Loucy (cell line): Measurements from ENCODE around the gene OR1S1.
"Not testable (repeated sequence)": the region's sequence is repeated elsewhere in the genome, so short reads cannot be mapped to it uniquely, and the experiment has no call there.

Source experiments
- H2AFZ ChIP-seq: fragments of 200-600 bp; sonication (generic); 2 replicates; pipeline ENCODE4 v1.6.0; 2016; ENCODE audit warnings: antibody characterized with exemption, mild to moderate bottlenecking, low read length, moderate library complexity
- H3F3A ChIP-seq: fragments of 200-600 bp; 2 replicates; pipeline ENCODE4 v1.6.0; 2016; ENCODE audit warnings: antibody characterized with exemption, low read depth, mild to moderate bottlenecking
- H3K27me3 ChIP-seq: fragments of 200-600 bp; sonication (generic); 2 replicates; pipeline ENCODE4 v1.6.1; 2014; ENCODE audit warnings: low read length, mild to moderate bottlenecking; ENCODE audit not compliant: insufficient read depth, poor library complexity, severe bottlenecking
- H3K36me3 ChIP-seq: fragments of 200-600 bp; sonication (generic); 2 replicates; pipeline ENCODE4 v1.6.1; 2016; ENCODE audit warnings: low read length; ENCODE audit not compliant: insufficient read depth
- H3K4me1 ChIP-seq: fragments of 200-600 bp; sonication (generic); 2 replicates; pipeline ENCODE4 v1.5.1; 2014; ENCODE audit warnings: low read length, mild to moderate bottlenecking; ENCODE audit not compliant: insufficient read depth, poor library complexity, severe bottlenecking
- H3K4me2 ChIP-seq: fragments of 200-600 bp; sonication (generic); 2 replicates; pipeline ENCODE4 v1.6.0; 2014; ENCODE audit warnings: antibody characterized with exemption, low read length, low read depth, mild to moderate bottlenecking; ENCODE audit not compliant: poor library complexity, severe bottlenecking
- H3K4me3 ChIP-seq: fragments of 200-600 bp; sonication (generic); 2 replicates; pipeline ENCODE4 v1.5.1; 2014; ENCODE audit warnings: low read length, mild to moderate bottlenecking, mixed read lengths; ENCODE audit not compliant: poor library complexity, severe bottlenecking
- H3K79me2 ChIP-seq: fragments of 200-600 bp; sonication (generic); 2 replicates; pipeline ENCODE4 v1.6.1; 2014; ENCODE audit warnings: low read length; ENCODE audit not compliant: insufficient read depth
- H3K9ac ChIP-seq: fragments of 200-600 bp; sonication (generic); 2 replicates; pipeline ENCODE4 v1.6.0; 2014; ENCODE audit warnings: mild to moderate bottlenecking, low read depth, low read length, moderate library complexity; ENCODE audit not compliant: poor library complexity, severe bottlenecking
- H3K9me2 ChIP-seq: fragments of 200-600 bp; sonication (generic); replicated peaks from 2 replicates; pipeline ENCODE4 v1.6.1; 2016; ENCODE audit warnings: low read depth, low read length, mixed read lengths
- H3K9me3 ChIP-seq: fragments of 200-600 bp; sonication (generic); 2 replicates; pipeline ENCODE4 v1.6.1; 2014; ENCODE audit warnings: mild to moderate bottlenecking, antibody characterized with exemption, low read length, low read depth; ENCODE audit not compliant: insufficient read depth
- H4K20me1 ChIP-seq: fragments of 200-600 bp; sonication (generic); 2 replicates; pipeline ENCODE4 v1.6.0; 2014; ENCODE audit warnings: antibody characterized with exemption, low read length, mild to moderate bottlenecking; ENCODE audit not compliant: insufficient read depth, poor library complexity, severe bottlenecking
- EZH2phosphoT487 ChIP-seq: fragments of 200-600 bp; IDR thresholded peaks from 2 replicates; pipeline ENCODE4 v1.6.1; 2018; ENCODE audit warnings: antibody characterized with exemption, mild to moderate bottlenecking, moderate library complexity, borderline replicate concordance
- TF ChIP-seq, protein P1 (sequence below): fragments of 200-600 bp; sonication (generic); conservative IDR thresholded peaks from 2 replicates; pipeline ENCODE4 v1.5.1; 2014; ENCODE audit warnings: mild to moderate bottlenecking, antibody characterized with exemption, low read length

Gene OR1S1

DNA sequence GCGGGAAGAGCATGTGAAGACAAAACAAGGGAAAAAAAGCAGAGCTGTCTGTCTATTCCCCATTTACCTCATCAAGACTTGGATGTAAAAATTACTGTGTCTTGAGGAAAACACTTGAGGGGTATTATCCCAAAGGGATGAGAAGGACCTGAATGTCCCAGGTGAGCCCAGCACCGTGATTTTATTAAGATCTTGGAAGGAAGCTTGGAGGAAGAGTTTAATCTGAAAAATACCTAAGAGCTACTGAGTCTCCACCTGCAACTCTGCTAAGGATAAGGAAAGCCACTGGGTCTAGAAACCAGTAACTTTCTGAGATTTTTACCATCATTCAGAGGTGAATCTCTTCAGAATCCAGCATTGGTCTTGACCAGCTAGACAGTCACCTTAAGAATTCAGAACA lies at the start of gene OR1S1:
OR1S1 (plus strand) TSS at position 301 of the 400 bp plus-strand sequence.
- H3F3A ChIP-seq, result not testable (repeated sequence)

DNA sequence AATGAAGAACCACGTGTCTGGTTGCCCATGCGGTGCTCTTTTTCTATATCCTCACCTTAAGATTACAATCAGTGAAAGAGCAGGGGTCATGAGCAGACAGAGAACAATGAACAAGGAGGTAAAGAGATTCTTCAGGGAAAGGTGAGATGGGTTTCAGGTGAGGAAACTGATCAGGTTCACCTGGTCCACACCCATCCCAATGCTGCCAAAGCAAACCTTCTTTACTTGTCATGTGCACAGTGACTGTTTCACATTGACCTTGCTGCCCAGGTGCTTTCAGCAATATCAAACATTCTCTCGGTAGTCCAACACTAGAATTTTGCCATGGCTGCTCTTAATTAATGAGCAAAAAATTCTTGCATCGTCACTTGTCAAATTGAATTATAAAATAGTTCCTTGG lies 48.1 kb upstream of the OR1S1 start:
- Histone ChIP-seq H3K79me2 (no peaks in the 10 kb centered on the region), H3F3A (no peaks in the 10 kb centered on the region), H2AFZ (no peak overlapping the region), H3K4me2 (no peak overlapping the region), H3K9me2 (no peaks in the 10 kb centered on the region), H3K4me3 (no peak overlapping the region), H3K9me3 (no peaks in the 10 kb centered on the region), H3K4me1 (no peaks in the 10 kb centered on the region), H3K36me3 (no peaks in the 10 kb centered on the region), H3K9ac (no peak overlapping the region), H3K27me3 (no peaks in the 10 kb centered on the region), H4K20me1 (no peaks in the 10 kb centered on the region)
- TF ChIP-seq, protein P1, sequence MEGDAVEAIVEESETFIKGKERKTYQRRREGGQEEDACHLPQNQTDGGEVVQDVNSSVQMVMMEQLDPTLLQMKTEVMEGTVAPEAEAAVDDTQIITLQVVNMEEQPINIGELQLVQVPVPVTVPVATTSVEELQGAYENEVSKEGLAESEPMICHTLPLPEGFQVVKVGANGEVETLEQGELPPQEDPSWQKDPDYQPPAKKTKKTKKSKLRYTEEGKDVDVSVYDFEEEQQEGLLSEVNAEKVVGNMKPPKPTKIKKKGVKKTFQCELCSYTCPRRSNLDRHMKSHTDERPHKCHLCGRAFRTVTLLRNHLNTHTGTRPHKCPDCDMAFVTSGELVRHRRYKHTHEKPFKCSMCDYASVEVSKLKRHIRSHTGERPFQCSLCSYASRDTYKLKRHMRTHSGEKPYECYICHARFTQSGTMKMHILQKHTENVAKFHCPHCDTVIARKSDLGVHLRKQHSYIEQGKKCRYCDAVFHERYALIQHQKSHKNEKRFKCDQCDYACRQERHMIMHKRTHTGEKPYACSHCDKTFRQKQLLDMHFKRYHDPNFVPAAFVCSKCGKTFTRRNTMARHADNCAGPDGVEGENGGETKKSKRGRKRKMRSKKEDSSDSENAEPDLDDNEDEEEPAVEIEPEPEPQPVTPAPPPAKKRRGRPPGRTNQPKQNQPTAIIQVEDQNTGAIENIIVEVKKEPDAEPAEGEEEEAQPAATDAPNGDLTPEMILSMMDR, result no peak
- no peak for TF ChIP-seq EZH2phosphoT487

More for the DNA sequence above, at the start of gene OR1S1:
- not testable (repeated sequence) for H3K9ac ChIP-seq, H3K4me3 ChIP-seq, H3K79me2 ChIP-seq, H3K9me2 ChIP-seq, H2AFZ ChIP-seq, H3K4me2 ChIP-seq, H3K9me3 ChIP-seq, H3K36me3 ChIP-seq, H3K4me1 ChIP-seq, H3K27me3 ChIP-seq, H4K20me1 ChIP-seq

DNA sequence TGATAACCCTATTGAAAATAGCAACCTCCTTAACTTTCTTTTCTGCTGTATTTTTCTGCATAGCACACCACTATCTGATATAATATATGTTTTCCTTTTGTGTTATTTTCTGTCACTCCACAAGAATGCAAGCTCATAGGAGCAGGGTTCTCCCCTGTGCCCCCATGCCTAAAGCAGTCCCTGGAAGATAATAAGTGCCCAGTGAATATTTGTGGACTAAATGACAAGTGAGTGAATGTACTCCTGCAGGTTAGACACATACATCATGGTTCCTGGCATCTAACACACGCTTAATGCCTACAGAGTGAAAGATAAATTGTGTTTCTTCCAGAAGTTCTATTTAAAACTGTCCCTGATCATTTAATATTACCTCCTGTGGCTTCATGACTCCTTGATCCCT lies 47.5 kb upstream of the OR1S1 start:
- Histone ChIP-seq H3K79me2 (no peaks in the 10 kb centered on the region), H3F3A (no peaks in the 10 kb centered on the region), H3K36me3 (no peaks in the 10 kb centered on the region), H3K4me2 (no peak overlapping the region), H2AFZ (no peak overlapping the region), H3K4me1 (no peaks in the 10 kb centered on the region), H3K4me3 (no peak overlapping the region), H3K9ac (no peak overlapping the region), H3K9me2 (no peaks in the 10 kb centered on the region), H3K27me3 (no peaks in the 10 kb centered on the region), H4K20me1 (no peaks in the 10 kb centered on the region), H3K9me3 (no peaks in the 10 kb centered on the region)
- TF ChIP-seq, protein P1, result no peak
- TF ChIP-seq EZH2phosphoT487, result no peak

DNA sequence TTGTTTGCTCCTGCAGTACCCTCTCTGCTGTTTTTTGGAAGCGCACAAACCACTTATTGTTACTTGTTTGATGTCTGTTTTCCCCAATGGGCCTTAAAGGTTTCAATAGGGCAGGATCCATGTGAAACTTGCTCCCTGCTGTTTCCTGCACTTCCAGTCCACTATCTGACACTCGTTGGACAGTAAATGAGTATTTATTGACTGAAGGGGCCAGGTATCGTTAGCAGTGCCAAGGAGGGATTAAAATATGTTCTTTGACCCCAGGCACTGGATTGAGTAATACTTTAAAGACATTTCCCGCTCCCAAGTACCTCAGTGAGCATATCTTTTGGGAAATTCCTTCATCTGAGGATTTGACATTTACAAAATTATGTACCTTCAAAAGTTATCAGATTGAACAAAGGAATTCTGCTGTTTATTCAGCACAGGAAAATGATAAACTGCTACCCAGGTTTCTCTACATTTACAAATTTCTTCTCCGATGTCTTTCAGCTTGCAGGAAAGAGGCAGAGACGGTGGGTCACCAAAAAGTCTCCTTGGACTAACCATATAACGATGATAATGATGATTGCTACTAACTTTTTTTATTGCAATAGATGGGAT lies 46.9 kb upstream of the OR1S1 start:
- Histone ChIP-seq H3K4me3 (no peak overlapping the region), H3K79me2 (no peaks in the 10 kb centered on the region), H3K9me2 (no peaks in the 10 kb centered on the region), H3F3A (no peaks in the 10 kb centered on the region), H3K4me1 (no peaks in the 10 kb centered on the region), H3K36me3 (no peaks in the 10 kb centered on the region), H3K4me2 (no peak overlapping the region), H3K9me3 (no peaks in the 10 kb centered on the region), H2AFZ (no peak overlapping the region), H4K20me1 (no peaks in the 10 kb centered on the region), H3K27me3 (no peaks in the 10 kb centered on the region), H3K9ac (no peak overlapping the region)
- TF ChIP-seq EZH2phosphoT487, result no peak
- TF ChIP-seq, protein P1, result no peak
